Measurements from ENCODE around the gene PITPNC1.

The PITPNC1 gene

GRCh38 chr17:67359960-67360791, 16.9 kb upstream of the PITPNC1 start:
- in situ Hi-C loops (cut with HindIII; ENCODE audit: low pct_unique_long_range_greater_than_20kb, low sequenced_read_pairs) = no loop called here
- TF ChIP-seq JUND (IDR thresholded peaks at IDR 0.05; ENCODE audit: low read depth) = no peak
- DNase-seq (ENCODE audit: low read depth in 1 of 2, low spot score in 1 of 2) = peak; percentile 32 to 52

- no peak for TF ChIP-seq JUND (IDR thresholded peaks at IDR 0.05; ENCODE audit: low read depth)
- DNase-seq (ENCODE audit: low read depth in 1 of 2, low spot score in 1 of 2) = no peak
- in situ Hi-C loops (cut with HindIII; ENCODE audit: low pct_unique_long_range_greater_than_20kb, low sequenced_read_pairs) = no loop called here
Measured at GRCh38 chr17:67360880-67361279, 16.2 kb upstream of the PITPNC1 start.

DNA sequence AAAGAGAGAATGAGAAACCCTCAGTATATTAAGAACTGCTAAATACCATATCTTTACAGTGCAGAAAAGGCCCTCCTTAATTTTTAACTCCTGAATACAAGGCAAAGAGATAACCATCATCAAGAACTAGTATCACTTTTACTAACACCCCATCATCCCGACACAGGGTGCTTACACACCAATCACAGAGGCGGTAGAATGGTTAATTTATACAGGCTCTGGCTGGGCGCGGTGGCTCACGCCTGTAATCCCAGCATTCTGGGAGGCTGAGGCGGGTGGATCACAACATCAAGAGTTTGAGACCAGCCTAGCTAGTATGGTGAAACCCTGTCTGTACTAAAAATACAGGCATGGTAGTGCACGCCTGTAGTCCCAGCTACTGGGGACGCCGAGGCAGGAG, 14.9 kb upstream of the PITPNC1 start:
- in situ Hi-C loops (cut with HindIII; ENCODE audit: low pct_unique_long_range_greater_than_20kb, low sequenced_read_pairs) = no loop called here
- DNase-seq (ENCODE audit: low read depth in 1 of 2, low spot score in 1 of 2) = no peak
- TF ChIP-seq JUND (IDR thresholded peaks at IDR 0.05; ENCODE audit: low read depth) = no peak

GRCh38 chr17:67364847-67365737, 12.0 kb upstream of the PITPNC1 start:
- in situ Hi-C loops (cut with HindIII; ENCODE audit: low pct_unique_long_range_greater_than_20kb, low sequenced_read_pairs) = no loop called here
- DNase-seq (ENCODE audit: low read depth in 1 of 2, low spot score in 1 of 2) = no peak
- no peak for TF ChIP-seq JUND (IDR thresholded peaks at IDR 0.05; ENCODE audit: low read depth)

- DNase-seq (ENCODE audit: low read depth in 1 of 2, low spot score in 1 of 2) = no peak
- no peak for TF ChIP-seq JUND (IDR thresholded peaks at IDR 0.05; ENCODE audit: low read depth)
- in situ Hi-C loops (cut with HindIII; ENCODE audit: low pct_unique_long_range_greater_than_20kb, low sequenced_read_pairs) = no loop called here
Measured at GRCh38 chr17:67365738-67366192, 11.3 kb upstream of the PITPNC1 start.

- DNase-seq (ENCODE audit: low read depth in 1 of 2, low spot score in 1 of 2) = peak; percentile 90 to 95
- in situ Hi-C loops (cut with HindIII; ENCODE audit: low pct_unique_long_range_greater_than_20kb, low sequenced_read_pairs) = no loop called here
- TF ChIP-seq JUND (IDR thresholded peaks at IDR 0.05; ENCODE audit: low read depth) = no peak
Measured at GRCh38 chr17:67366193-67367157, 10.6 kb upstream of the PITPNC1 start, which contains the start of gene PSMD12. Gene PSMD12, minus strand, starts transcription at chr17:67366577. Its CDS starts 58 bp downstream, at chr17:67366519.

DNA sequence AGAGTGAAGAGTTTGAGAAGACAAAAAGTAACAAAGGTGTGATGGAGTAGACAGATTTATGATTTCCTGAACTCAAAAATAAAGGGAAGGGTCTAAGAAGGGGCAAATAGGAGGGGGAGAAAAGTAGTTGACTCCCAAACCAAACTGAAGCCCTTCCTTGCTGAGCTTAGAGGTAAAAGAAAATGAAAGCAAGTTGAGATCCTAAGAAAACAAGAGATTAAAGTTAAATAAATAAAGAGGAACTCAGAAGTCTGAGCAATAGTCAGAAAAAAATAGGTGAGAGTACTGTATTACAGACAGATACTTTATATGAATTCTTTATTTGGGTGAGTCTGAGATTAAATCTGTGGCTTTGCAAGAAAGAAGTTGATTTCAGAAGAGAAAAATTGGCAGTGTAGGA, 7.4 kb upstream of the PITPNC1 start:
- in situ Hi-C loops (cut with HindIII; ENCODE audit: low pct_unique_long_range_greater_than_20kb, low sequenced_read_pairs) = no loop called here
- no peak for DNase-seq (ENCODE audit: low read depth in 1 of 2, low spot score in 1 of 2)
- no peak for TF ChIP-seq JUND (IDR thresholded peaks at IDR 0.05; ENCODE audit: low read depth)

DNA sequence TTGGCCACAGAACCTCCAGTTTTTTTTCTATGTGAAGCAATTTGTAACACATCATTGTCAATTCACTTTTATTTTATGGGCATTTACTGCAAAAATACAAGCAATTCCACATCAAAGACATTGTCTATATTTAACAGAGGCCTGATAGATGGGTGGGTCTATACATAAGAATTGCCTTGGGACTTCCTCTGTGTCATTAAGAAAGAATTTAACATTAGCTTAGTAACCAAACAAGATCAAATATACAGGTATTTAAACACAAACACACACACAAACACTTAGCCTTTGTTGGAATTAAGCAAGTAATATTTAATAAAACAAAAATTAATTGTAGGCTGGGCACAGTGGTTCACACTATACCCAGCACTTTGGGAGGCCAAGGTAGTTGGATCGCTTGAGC, 4.3 kb upstream of the PITPNC1 start:
- DNase-seq (ENCODE audit: low read depth in 1 of 2, low spot score in 1 of 2) = no peak
- in situ Hi-C loops (cut with HindIII; ENCODE audit: low pct_unique_long_range_greater_than_20kb, low sequenced_read_pairs) = no loop called here
- TF ChIP-seq JUND (IDR thresholded peaks at IDR 0.05; ENCODE audit: low read depth) = no peak

GRCh38 chr17:67374329-67375053, 2.6 kb upstream of the PITPNC1 start:
- in situ Hi-C loops (cut with HindIII; ENCODE audit: low pct_unique_long_range_greater_than_20kb, low sequenced_read_pairs) = no loop called here
- TF ChIP-seq JUND (IDR thresholded peaks at IDR 0.05; ENCODE audit: low read depth) = no peak
- peak; percentile 70 to 87 for DNase-seq (ENCODE audit: low read depth in 1 of 2, low spot score in 1 of 2)

- in situ Hi-C loops (cut with HindIII; ENCODE audit: low pct_unique_long_range_greater_than_20kb, low sequenced_read_pairs) = no loop called here
- DNase-seq (ENCODE audit: low read depth in 1 of 2, low spot score in 1 of 2) = no peak
- no peak for TF ChIP-seq JUND (IDR thresholded peaks at IDR 0.05; ENCODE audit: low read depth)
Measured at GRCh38 chr17:67375054-67375427, 2.0 kb upstream of the PITPNC1 start.

DNA sequence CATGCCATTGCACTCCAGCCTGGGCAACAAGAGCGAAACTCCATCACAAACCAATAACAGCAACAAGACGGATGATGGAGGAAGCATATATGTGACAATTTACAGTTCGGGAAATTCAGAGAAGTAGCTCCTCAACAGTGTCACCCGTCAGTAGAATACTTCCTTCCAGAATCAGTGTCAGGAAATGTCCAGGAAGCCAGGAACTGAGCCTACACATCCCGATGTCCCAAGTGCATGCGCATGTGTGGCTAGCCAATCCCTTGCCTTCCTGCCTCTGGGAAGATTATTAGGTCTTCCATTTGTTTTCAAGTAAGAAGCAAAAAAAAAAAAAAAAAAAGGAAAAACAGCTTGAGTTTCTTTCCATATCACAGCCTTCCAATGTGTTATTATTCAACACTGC, 1.4 kb upstream of the PITPNC1 start:
- in situ Hi-C loops (cut with HindIII; ENCODE audit: low pct_unique_long_range_greater_than_20kb, low sequenced_read_pairs) = no loop called here
- no peak for DNase-seq (ENCODE audit: low read depth in 1 of 2, low spot score in 1 of 2)
- no peak for TF ChIP-seq JUND (IDR thresholded peaks at IDR 0.05; ENCODE audit: low read depth)

All from T47D (cell line).